Common myeloid progenitor, CD34-positive (primary cell): ENCODE results near the gene SYT11.
"Not testable (repeated sequence)": the region's sequence is repeated elsewhere in the genome, so short reads cannot be mapped to it uniquely, and the experiment has no call there.

Source experiments
- CTCF ChIA-PET: fragments of 350-600 bp; sonication (Branson Sonifier 250); formaldehyde crosslinking; loops from one replicate; lab custom pipeline; 2021; ENCODE audit warnings: antibody characterized with exemption; lab: Charles Lee
- POLR2A ChIA-PET: fragments of 350-600 bp; sonication (Branson Sonifier 250); formaldehyde crosslinking; loops from one replicate; lab custom pipeline; 2021; ENCODE audit warnings: antibody characterized with exemption; lab: Charles Lee
- DNase-seq, 3 donors: peaks; one replicate each; pipeline versions ENCODE4 v3.0.0 to v3.0.0-alpha.2; 2013
- H3K27ac ChIP-seq, 2 experiments: 1 replicate in 1 of 2; 2 replicates in 1 of 2; pipeline ENCODE4 v1.7.0; 2013; ENCODE audit warnings: inconsistent platforms in 2 of 2, low read length in 2 of 2, mild to moderate bottlenecking in 2 of 2, low read depth in 1 of 2, moderate library complexity in 1 of 2; ENCODE audit not compliant: severe bottlenecking in 2 of 2, insufficient read depth in 1 of 2, poor library complexity in 1 of 2
- H3K27me3 ChIP-seq, 5 experiments: replicated peaks in 2 of 5; 1 replicate in 3 of 5; 2 replicates in 2 of 5; pipeline versions ENCODE4 v1.6.1 to v1.7.0; 2013; ENCODE audit warnings: low read length in 4 of 5, mild to moderate bottlenecking in 2 of 5, moderate library complexity in 2 of 5, inconsistent platforms in 1 of 5; ENCODE audit not compliant: insufficient read depth in 5 of 5, control insufficient read depth in 4 of 5
- H3K36me3 ChIP-seq, 4 experiments: 1 replicate in 2 of 4; 2 replicates in 2 of 4; pipeline versions ENCODE4 v1.6.1 to v1.7.0; 2013; ENCODE audit warnings: low read length in 3 of 4, control low read depth in 1 of 4, mild to moderate bottlenecking in 1 of 4; ENCODE audit not compliant: control insufficient read depth in 4 of 4, insufficient read depth in 4 of 4
- H3K4me1 ChIP-seq, 4 experiments: 1 replicate in 3 of 4; 2 replicates in 1 of 4; pipeline versions ENCODE4 v1.6.1 to v1.7.1; 2013; ENCODE audit warnings: low read length in 3 of 4, mild to moderate bottlenecking in 3 of 4, control low read depth in 1 of 4, inconsistent platforms in 1 of 4, moderate library complexity in 1 of 4; ENCODE audit not compliant: control insufficient read depth in 4 of 4, insufficient read depth in 4 of 4; ENCODE audit errors: control extremely low read depth in 1 of 4
- H3K4me3 ChIP-seq, 7 experiments: 1 replicate in 4 of 7; 2 replicates in 3 of 7; pipeline versions ENCODE4 v1.5.1 to v1.7.0; 2013; ENCODE audit warnings: mild to moderate bottlenecking in 7 of 7, low read length in 6 of 7, moderate library complexity in 6 of 7, inconsistent platforms in 2 of 7, low read depth in 2 of 7, control low read depth in 1 of 7; ENCODE audit not compliant: insufficient read depth in 4 of 7, control insufficient read depth in 1 of 7; ENCODE audit errors: extremely low read depth in 1 of 7
- H3K9me3 ChIP-seq, 5 experiments: 1 replicate in 4 of 5; 2 replicates in 1 of 5; pipeline versions ENCODE4 v1.6.1 to v1.7.1; 2013; ENCODE audit warnings: low read length in 4 of 5, mild to moderate bottlenecking in 2 of 5, inconsistent platforms in 1 of 5, low read depth in 1 of 5, moderate library complexity in 1 of 5; ENCODE audit not compliant: control insufficient read depth in 4 of 5, insufficient read depth in 2 of 5; ENCODE audit errors: control extremely low read depth in 1 of 5
- WGBS: methylation state at CpG from one replicate; pipeline ENCODE4 v1.1.5; 2013; ENCODE audit not compliant: insufficient coverage; 5-methylcytosine and 5-hydroxymethylcytosine counted together

The SYT11 gene

GRCh38 chr1:155833665-155834295, 25.6 kb upstream of the SYT11 start:
- peaks cover 0 to 8% (median 3%) of the 10 kb centered on the region in 4 experiments for H3K4me1 ChIP-seq

GRCh38 chr1:155834296-155834926, 25.0 kb upstream of the SYT11 start:
- Histone ChIP-seq H3K4me1 (peaks cover 0 to 8% (median 3%) of the 10 kb centered on the region in 4 experiments), H3K27ac (peak overlapping the region in 1 of 2 experiments; percentile 64), H3K4me3 (no peak overlapping the region), H3K27me3 (no peaks in the 10 kb centered on the region), H3K9me3 (no peaks in the 10 kb centered on the region), H3K36me3 (peaks cover 5 to 16% (median 10%) of the 10 kb centered on the region in 4 experiments)
- peak in 1 of 3 donors; percentile 21 for DNase-seq
- POLR2A ChIA-PET = no interaction called here
- 100% methylated on average over 2 of the region's 11 CpGs for WGBS
- CTCF ChIA-PET = interaction anchor here (1.2 kb wide), 1 partner anchor 641 kb away, joined by 3 read pairs; no protein-coding TSS in a partner anchor

More at GRCh38 chr1:155833665-155834295, 25.6 kb upstream of the SYT11 start:
- H3K27me3 ChIP-seq = no peaks in the 10 kb centered on the region
- H3K9me3 ChIP-seq = no peaks in the 10 kb centered on the region
- 90% methylated on average over 1 of the region's 1 CpG for WGBS
- DNase-seq = no peak
- CTCF ChIA-PET = interaction anchor here (1.2 kb wide), 1 partner anchor 640 kb away, joined by 3 read pairs; no protein-coding TSS in a partner anchor
- POLR2A ChIA-PET = no interaction called here
- no peak overlapping the region for H3K4me3 ChIP-seq
- H3K36me3 ChIP-seq = peaks cover 5 to 16% (median 11%) of the 10 kb centered on the region in 4 experiments
- peak overlapping the region in 1 of 2 experiments; percentile 64 for H3K27ac ChIP-seq

GRCh38 chr1:155834927-155835399, 24.4 kb upstream of the SYT11 start:
- H3K4me1 ChIP-seq, DNase-seq, H3K27me3 ChIP-seq, POLR2A ChIA-PET, H3K9me3 ChIP-seq, H3K27ac ChIP-seq, H3K4me3 ChIP-seq: not testable (repeated sequence)
- H3K36me3 ChIP-seq = peaks cover 5 to 16% (median 10%) of the 10 kb centered on the region in 4 experiments
- no CpG with 5 or more reads among the region's 9 CpGs for WGBS
- CTCF ChIA-PET = interaction anchor here (1.2 kb wide), 1 partner anchor 642 kb away, joined by 3 read pairs; no protein-coding TSS in a partner anchor

DNA sequence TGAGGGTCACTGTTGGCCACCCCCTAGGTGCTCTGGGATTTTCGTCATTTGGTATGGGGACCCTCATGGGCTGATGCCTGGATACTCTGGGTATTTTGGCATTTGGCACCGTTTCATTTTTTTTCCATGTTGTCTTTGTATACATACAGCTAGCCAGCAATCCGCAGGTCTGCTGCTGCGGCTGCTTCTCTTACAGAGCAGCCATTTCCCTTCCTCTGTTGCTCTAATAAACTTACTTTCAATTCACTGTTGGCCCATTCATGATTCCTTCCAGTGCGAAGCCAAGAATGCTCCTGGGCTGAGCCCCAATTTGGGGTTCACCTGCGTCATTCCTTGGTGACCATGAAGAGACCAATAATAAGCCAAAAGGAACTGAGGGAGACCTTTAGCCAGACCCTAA, 23.8 kb upstream of the SYT11 start:
- no peaks in the 10 kb centered on the region for H3K27me3 ChIP-seq

DNA sequence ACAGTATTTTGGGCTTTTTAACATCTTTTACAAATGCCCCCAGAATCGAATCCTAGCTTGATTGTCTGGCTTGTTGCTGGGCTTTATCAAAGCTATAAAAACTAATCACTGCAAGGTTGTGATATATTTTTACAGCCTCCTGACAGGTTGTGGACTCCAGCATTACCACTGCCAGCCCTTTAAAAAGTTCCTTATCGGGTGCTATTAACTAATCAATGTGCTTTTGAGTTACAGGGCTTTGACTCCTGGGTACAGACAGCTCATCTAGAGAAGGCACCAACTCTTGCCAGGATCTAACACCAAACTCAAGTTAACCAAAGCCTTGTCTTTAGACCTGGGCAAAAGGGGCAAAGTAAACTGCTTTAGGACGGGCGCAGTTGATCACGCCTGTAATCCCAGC, 19.0 kb upstream of the SYT11 start:
- 100% methylated on average over 4 of the region's 5 CpGs for WGBS
- POLR2A ChIA-PET = no interaction called here
- peaks cover 10 to 39% (median 27%) of the 10 kb centered on the region in 4 experiments for H3K36me3 ChIP-seq
- H3K27ac ChIP-seq = no peak overlapping the region
- no peak for DNase-seq
- CTCF ChIA-PET = no interaction called here
- no peak overlapping the region for H3K4me3 ChIP-seq
- no peaks in the 10 kb centered on the region for H3K9me3 ChIP-seq
- H3K27me3 ChIP-seq = no peaks in the 10 kb centered on the region
- peaks cover 0 to 6% (median 0%) of the 10 kb centered on the region in 4 experiments for H3K4me1 ChIP-seq

More for the DNA sequence above, 23.8 kb upstream of the SYT11 start:
- Histone ChIP-seq H3K4me3 (no peak overlapping the region), H3K36me3 (peaks cover 5 to 17% (median 12%) of the 10 kb centered on the region in 4 experiments), H3K4me1 (peaks cover 0 to 8% (median 3%) of the 10 kb centered on the region in 4 experiments), H3K27ac (peak overlapping the region in 1 of 2 experiments; percentile 66), H3K9me3 (no peaks in the 10 kb centered on the region)
- WGBS = 99% methylated on average over 6 of the region's 6 CpGs
- POLR2A ChIA-PET = no interaction called here
- CTCF ChIA-PET = no interaction called here
- no peak for DNase-seq

DNA sequence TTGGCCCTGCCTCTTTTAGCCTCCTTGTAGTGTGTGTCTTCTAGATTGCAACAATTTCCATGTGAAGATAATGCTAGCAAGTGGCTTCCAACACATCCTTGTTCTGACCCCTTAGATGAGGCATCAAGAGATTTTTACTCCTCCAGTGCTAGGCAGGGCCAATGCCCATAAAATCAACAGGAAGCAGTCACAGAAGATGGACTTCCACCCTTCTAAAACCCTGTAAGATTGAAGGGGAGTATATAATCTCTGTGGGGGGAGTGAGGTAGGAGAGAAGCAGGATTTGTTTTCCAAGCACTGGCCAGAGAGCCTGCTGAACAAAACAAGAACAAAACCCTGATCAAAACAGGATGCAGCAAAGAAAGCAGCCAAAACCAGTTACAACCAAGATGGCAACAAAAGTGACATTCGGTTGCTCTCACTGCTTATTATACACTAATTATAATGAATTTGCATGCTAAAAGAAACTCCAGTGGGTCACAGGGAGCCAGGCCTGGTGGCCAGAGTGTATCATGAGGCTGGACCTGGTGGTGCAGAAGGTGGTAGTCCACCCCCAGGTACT, 14.4 kb upstream of the SYT11 start:
- Histone ChIP-seq H3K9me3 (no peaks in the 10 kb centered on the region), H3K27ac (no peak overlapping the region), H3K27me3 (no peaks in the 10 kb centered on the region), H3K4me3 (no peak overlapping the region), H3K4me1 (peaks cover 0 to 9% (median 2%) of the 10 kb centered on the region in 4 experiments), H3K36me3 (peaks cover 14 to 39% (median 29%) of the 10 kb centered on the region in 4 experiments)
- WGBS = no CpG with 5 or more reads among the region's 1 CpG
- ChIA-PET POLR2A (interaction anchor here (0.6 kb wide), 1 partner anchor 68 kb away, joined by 4 read pairs; no protein-coding TSS in a partner anchor), CTCF (no interaction called here)
- no peak for DNase-seq
